SK-N-SH (cell line): Measurements from ENCODE around the gene EPHB4. TPM values are rescaled to one million over a fixed set of nuclear protein-coding genes. Genes with fewer than 3 reads are reported as not detected.

Source experiments
- CTCF ChIA-PET: fragments of 300-600, 350-600 bp; formaldehyde crosslinking; extraction: SDS; loops from one replicate; lab custom pipeline; 2021; lab: Yijun Ruan, JAX
- POLR2A ChIA-PET: fragments of 350-600 bp; sonication (Branson Sonifier 250); formaldehyde crosslinking; extraction: SDS; loops from one replicate; lab custom pipeline; 2020; ENCODE audit warnings: antibody characterized with exemption, inconsistent platforms; lab: Yijun Ruan, JAX
- DNase-seq: peaks from one replicate; pipeline ENCODE4 v3.0.0; 2012
- H2AFZ ChIP-seq: fragments of 200-600 bp; sonication (generic); 2 replicates; pipeline ENCODE4 v1.8.1; 2016; ENCODE audit warnings: antibody characterized with exemption, mild to moderate bottlenecking, low read depth
- H3F3A ChIP-seq: fragments of 200-600 bp; sonication (generic); replicated peaks from 2 replicates; pipeline ENCODE3; 2016; ENCODE audit warnings: antibody characterized with exemption, mild to moderate bottlenecking; ENCODE audit not compliant: insufficient read depth
- H3K27ac ChIP-seq, 2 experiments: fragments of 200-500 bp in 1 of 2; fragments of 200-600 bp in 1 of 2; sonication (Bioruptor generic) in 1 of 2; sonication (generic), shearing (Covaris generic) in 1 of 2; 2 replicates each; pipeline versions ENCODE4 v1.5.1 to v1.6.1; 2014 to 2016; ENCODE audit warnings: low read depth in 2 of 2, inconsistent platforms in 1 of 2, low read length in 1 of 2, mild to moderate bottlenecking in 1 of 2, mixed read lengths in 1 of 2
- H3K27me3 ChIP-seq: fragments of 200-600 bp; sonication (generic), shearing (Covaris generic); 2 replicates; pipeline ENCODE4 v1.6.1; 2016; ENCODE audit warnings: mixed run types; ENCODE audit not compliant: insufficient read depth
- H3K36me3 ChIP-seq, 2 experiments: fragments of 200-500 bp in 1 of 2; fragments of 200-600 bp in 1 of 2; sonication (Bioruptor generic) in 1 of 2; sonication (generic) in 1 of 2; replicated peaks in 1 of 2; 2 replicates each; pipeline versions ENCODE3 to v1.5.1; 2014 to 2016; ENCODE audit warnings: low read length in 1 of 2, mild to moderate bottlenecking in 1 of 2; ENCODE audit not compliant: insufficient read depth in 2 of 2, control insufficient read depth in 1 of 2
- H3K4me1 ChIP-seq, 2 experiments: fragments of 200-500 bp in 1 of 2; fragments of 200-600 bp in 1 of 2; sonication (Bioruptor generic) in 1 of 2; sonication (generic), shearing (Covaris generic) in 1 of 2; 2 replicates each; pipeline versions ENCODE4 v1.5.1 to v1.6.1; 2014 to 2016; ENCODE audit warnings: low read depth in 1 of 2, low read length in 1 of 2, mixed run types in 1 of 2; ENCODE audit not compliant: insufficient read depth in 2 of 2, control insufficient read depth in 1 of 2
- H3K4me2 ChIP-seq: fragments of 200-600 bp; sonication (generic), shearing (Covaris generic); 2 replicates; pipeline ENCODE4 v1.6.1; 2017; ENCODE audit warnings: mixed run types
- H3K4me3 ChIP-seq, 2 experiments: fragments of 200-500 bp in 1 of 2; fragments of 200-600 bp in 1 of 2; sonication (Bioruptor generic) in 1 of 2; sonication (generic), shearing (Covaris generic) in 1 of 2; 2 replicates each; pipeline versions ENCODE4 v1.5.1 to v1.8.1; 2014 to 2016; ENCODE audit warnings: low read depth in 2 of 2, inconsistent platforms in 1 of 2, low read length in 1 of 2, mild to moderate bottlenecking in 1 of 2, mixed read lengths in 1 of 2, moderate library complexity in 1 of 2
- H3K79me2 ChIP-seq: fragments of 200-600 bp; sonication (generic); 2 replicates; pipeline ENCODE4 v1.8.1; 2017; ENCODE audit warnings: mild to moderate bottlenecking; ENCODE audit not compliant: insufficient read depth
- H3K9ac ChIP-seq: fragments of 200-600 bp; sonication (generic); 2 replicates; pipeline ENCODE4 v1.6.1; 2017; ENCODE audit warnings: mixed run types
- H3K9me2 ChIP-seq: fragments of 200-600 bp; sonication (generic); 2 replicates; pipeline ENCODE4 v1.6.1; 2017; ENCODE audit warnings: mixed run types
- H3K9me3 ChIP-seq: fragments of 200-600 bp; sonication (generic); 2 replicates; pipeline ENCODE4 v1.6.1; 2017; ENCODE audit warnings: mixed run types, mild to moderate bottlenecking, moderate library complexity
- H4K20me1 ChIP-seq: fragments of 200-600 bp; sonication (generic); 2 replicates; pipeline ENCODE4 v1.6.1; 2017; ENCODE audit warnings: mild to moderate bottlenecking, mixed run types; ENCODE audit not compliant: insufficient read depth
- ELF1 ChIP-seq: IDR thresholded peaks from 2 replicates; pipeline ENCODE4 v1.4.0; 2012
- FOXJ3 ChIP-seq: sonication (generic); formaldehyde crosslinking; IDR thresholded peaks from 2 replicates; pipeline ENCODE4 v1.5.1; 2020; ENCODE audit warnings: mild to moderate bottlenecking, missing genetic modification reagents
- FOXM1 ChIP-seq: IDR thresholded peaks from 2 replicates; pipeline ENCODE4 v1.4.0; 2012; ENCODE audit warnings: low read depth, mild to moderate bottlenecking
- MEF2A ChIP-seq: IDR thresholded peaks from 2 replicates; pipeline ENCODE4 v1.4.0; 2012; ENCODE audit warnings: low read depth, borderline replicate concordance
- MXI1 ChIP-seq: IDR thresholded peaks from 2 replicates; pipeline ENCODE4 v1.6.1; 2012; ENCODE audit warnings: mild to moderate bottlenecking, low read depth, low read length, improper control_type of control experiment
- NFIC ChIP-seq: IDR thresholded peaks from 2 replicates; pipeline ENCODE4 v1.4.0; 2012; ENCODE audit warnings: borderline replicate concordance
- NRF1 ChIP-seq: IDR thresholded peaks from 2 replicates; pipeline ENCODE4 v1.6.1; 2012; ENCODE audit warnings: low read depth, mild to moderate bottlenecking, low read length
- RFX5 ChIP-seq: IDR thresholded peaks from 2 replicates; pipeline ENCODE4 v1.6.1; 2012; ENCODE audit warnings: mild to moderate bottlenecking, improper control_type of control experiment, low read length
- TEAD4 ChIP-seq: IDR thresholded peaks from 2 replicates; pipeline ENCODE4 v1.4.0; 2012; ENCODE audit warnings: mild to moderate bottlenecking, borderline replicate concordance; ENCODE audit not compliant: insufficient read depth
- USF2 ChIP-seq: fragments of 150-350 bp; IDR thresholded peaks from 2 replicates; pipeline ENCODE4 v1.6.1; 2017; ENCODE audit warnings: antibody characterized with exemption, low read length, low read depth, borderline replicate concordance
- YY1 ChIP-seq: IDR thresholded peaks from 2 replicates; pipeline ENCODE4 v1.4.0; 2012; ENCODE audit warnings: low read depth, mild to moderate bottlenecking
- WGBS: methylation state at CpG from one replicate; pipeline ENCODE4 v1.1.6; 2017; ENCODE audit warnings: low lambda C conversion rate; 5-methylcytosine and 5-hydroxymethylcytosine counted together
- polyA plus RNA-seq, 3 experiments: library from polyadenylated mRNA; depleted of rRNA; stranded (reverse); fragments of >200 nt; gene quantifications; 2 replicates each; pipeline ENCODE4 v1.2.3, GENCODE V29; 2012
- TF ChIP-seq, protein P1 (sequence below): fragments of 150-350 bp; IDR thresholded peaks from 2 replicates; pipeline ENCODE4 v1.6.1; 2016; ENCODE audit warnings: mild to moderate bottlenecking, low read depth, low read length
- TF ChIP-seq, protein P2 (sequence below): IDR thresholded peaks from 2 replicates; pipeline ENCODE4 v1.4.0; 2012; ENCODE audit warnings: low read depth, borderline replicate concordance
- TF ChIP-seq, protein P3 (sequence below): IDR thresholded peaks from 2 replicates; pipeline ENCODE4; 2012
- TF ChIP-seq, protein P4 (sequence below): IDR thresholded peaks from 2 replicates; pipeline ENCODE4 v1.4.0; 2012; ENCODE audit warnings: low read depth, borderline replicate concordance

EPHB4 gene
- polyA plus RNA-seq, 1 of the 3 experiments (the other 2 are of a cell fraction): 64.4 TPM

- Histone ChIP-seq H3K27ac (peak overlapping the region; percentile 92 to 95), H2AFZ (peak overlapping the region; percentile 48), H3K9me3 (no peaks in the 10 kb centered on the region), H3K4me2 (peak overlapping the region; percentile 84), H4K20me1 (peaks cover 37% of the 10 kb centered on the region), H3K27me3 (no peaks in the 10 kb centered on the region), H3K9ac (peak overlapping the region; percentile 89), H3F3A (peaks cover 21% of the 10 kb centered on the region), H3K4me1 (peaks cover 13 to 22% of the 10 kb centered on the region in 2 experiments; a peak in 3 of 4 replicates), H3K4me3 (peak overlapping the region; percentile 65 to 93), H3K9me2 (no peaks in the 10 kb centered on the region), H3K79me2 (peaks cover 43% of the 10 kb centered on the region), H3K36me3 (peaks cover 11 to 36% of the 10 kb centered on the region in 2 experiments)
- POLR2A ChIA-PET: interaction anchor here (2.0 to 5.8 kb wide), 2 partner anchors 13 kb away, joined by 7 to 126 read pairs; partner anchors contain the start of gene UFSP1
- WGBS: 41% methylated on average over 8 of the region's 8 CpGs
- peak; percentile 67 for DNase-seq
- TF ChIP-seq, protein P1, sequence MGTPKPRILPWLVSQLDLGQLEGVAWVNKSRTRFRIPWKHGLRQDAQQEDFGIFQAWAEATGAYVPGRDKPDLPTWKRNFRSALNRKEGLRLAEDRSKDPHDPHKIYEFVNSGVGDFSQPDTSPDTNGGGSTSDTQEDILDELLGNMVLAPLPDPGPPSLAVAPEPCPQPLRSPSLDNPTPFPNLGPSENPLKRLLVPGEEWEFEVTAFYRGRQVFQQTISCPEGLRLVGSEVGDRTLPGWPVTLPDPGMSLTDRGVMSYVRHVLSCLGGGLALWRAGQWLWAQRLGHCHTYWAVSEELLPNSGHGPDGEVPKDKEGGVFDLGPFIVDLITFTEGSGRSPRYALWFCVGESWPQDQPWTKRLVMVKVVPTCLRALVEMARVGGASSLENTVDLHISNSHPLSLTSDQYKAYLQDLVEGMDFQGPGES: no peak
- TF ChIP-seq USF2: no peak
- TF ChIP-seq, protein P2, sequence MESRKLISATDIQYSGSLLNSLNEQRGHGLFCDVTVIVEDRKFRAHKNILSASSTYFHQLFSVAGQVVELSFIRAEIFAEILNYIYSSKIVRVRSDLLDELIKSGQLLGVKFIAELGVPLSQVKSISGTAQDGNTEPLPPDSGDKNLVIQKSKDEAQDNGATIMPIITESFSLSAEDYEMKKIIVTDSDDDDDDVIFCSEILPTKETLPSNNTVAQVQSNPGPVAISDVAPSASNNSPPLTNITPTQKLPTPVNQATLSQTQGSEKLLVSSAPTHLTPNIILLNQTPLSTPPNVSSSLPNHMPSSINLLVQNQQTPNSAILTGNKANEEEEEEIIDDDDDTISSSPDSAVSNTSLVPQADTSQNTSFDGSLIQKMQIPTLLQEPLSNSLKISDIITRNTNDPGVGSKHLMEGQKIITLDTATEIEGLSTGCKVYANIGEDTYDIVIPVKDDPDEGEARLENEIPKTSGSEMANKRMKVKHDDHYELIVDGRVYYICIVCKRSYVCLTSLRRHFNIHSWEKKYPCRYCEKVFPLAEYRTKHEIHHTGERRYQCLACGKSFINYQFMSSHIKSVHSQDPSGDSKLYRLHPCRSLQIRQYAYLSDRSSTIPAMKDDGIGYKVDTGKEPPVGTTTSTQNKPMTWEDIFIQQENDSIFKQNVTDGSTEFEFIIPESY: no peak
- no peak for TF ChIP-seq ELF1
- TF ChIP-seq MXI1: no peak
- TF ChIP-seq RFX5: no peak
- TF ChIP-seq, protein P3, sequence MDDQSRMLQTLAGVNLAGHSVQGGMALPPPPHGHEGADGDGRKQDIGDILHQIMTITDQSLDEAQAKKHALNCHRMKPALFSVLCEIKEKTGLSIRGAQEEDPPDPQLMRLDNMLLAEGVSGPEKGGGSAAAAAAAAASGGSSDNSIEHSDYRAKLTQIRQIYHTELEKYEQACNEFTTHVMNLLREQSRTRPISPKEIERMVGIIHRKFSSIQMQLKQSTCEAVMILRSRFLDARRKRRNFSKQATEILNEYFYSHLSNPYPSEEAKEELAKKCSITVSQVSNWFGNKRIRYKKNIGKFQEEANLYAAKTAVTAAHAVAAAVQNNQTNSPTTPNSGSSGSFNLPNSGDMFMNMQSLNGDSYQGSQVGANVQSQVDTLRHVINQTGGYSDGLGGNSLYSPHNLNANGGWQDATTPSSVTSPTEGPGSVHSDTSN: no peak
- CTCF ChIA-PET: interaction anchor here (1.4 to 5.5 kb wide), 3 partner anchors 11 to 75 kb away, joined by 4 to 37 read pairs (median 5); partner anchors contain the start of gene SLC12A9
Observed at GRCh38 chr7:100874300-100874576, 46.9 kb upstream of the EPHB4 start.

DNA sequence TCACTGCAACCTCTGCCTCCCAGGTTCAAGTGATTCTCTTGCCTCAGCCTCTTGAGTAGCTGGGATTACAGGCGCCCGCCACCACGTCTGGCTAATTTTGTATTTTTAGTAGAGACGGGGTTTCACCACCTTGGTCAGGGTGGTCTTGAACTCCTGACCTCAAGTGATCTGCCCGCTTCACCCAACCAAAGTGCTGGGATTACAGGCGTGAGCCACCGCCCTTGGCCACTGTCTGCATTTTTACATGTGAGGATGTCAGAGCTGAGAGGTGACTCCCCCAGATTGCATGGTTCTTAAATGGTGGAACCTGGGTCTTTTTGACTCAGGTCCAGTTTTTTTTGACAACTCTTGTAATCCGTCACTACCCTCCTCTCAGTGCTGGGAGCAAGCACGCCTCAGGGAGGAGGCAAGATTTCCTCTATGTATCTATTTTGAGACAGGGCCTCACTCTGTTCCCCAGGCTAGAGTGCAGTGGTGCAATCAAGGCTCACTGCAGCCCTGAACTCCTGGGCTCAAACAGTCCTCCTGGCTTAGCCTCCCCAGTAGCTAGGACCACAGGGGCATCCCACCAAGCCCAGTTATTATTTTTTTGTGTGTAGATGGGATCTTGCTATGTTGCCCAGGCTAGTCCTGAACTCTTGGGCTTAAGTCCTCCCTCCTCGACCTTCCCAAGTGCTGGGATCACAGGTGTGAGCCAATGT lies 46.4 kb upstream of the EPHB4 start:
- WGBS: 88% methylated on average over 10 of the region's 10 CpGs
- H3K4me1 ChIP-seq: peaks cover 13 to 17% of the 10 kb centered on the region in 2 experiments; a peak in 3 of 4 replicates
- DNase-seq: no peak
- H2AFZ ChIP-seq: peak overlapping the region; percentile 48
- peak overlapping the region; percentile 92 to 95 for H3K27ac ChIP-seq
- peak overlapping the region; percentile 65 to 93 for H3K4me3 ChIP-seq
- H3K27me3 ChIP-seq: no peaks in the 10 kb centered on the region
- POLR2A ChIA-PET: interaction anchor here (2.0 to 5.8 kb wide), 2 partner anchors 12 to 14 kb away, joined by 7 to 126 read pairs; partner anchors contain the start of gene UFSP1
- H3K79me2 ChIP-seq: peaks cover 38% of the 10 kb centered on the region
- H3K9ac ChIP-seq: peak overlapping the region; percentile 89
- CTCF ChIA-PET: interaction anchor here (1.4 to 5.5 kb wide), 3 partner anchors 10 to 74 kb away, joined by 4 to 37 read pairs (median 5); partner anchors contain the start of gene SLC12A9
- H3K9me2 ChIP-seq: no peaks in the 10 kb centered on the region
- peak overlapping the region; percentile 84 for H3K4me2 ChIP-seq
- H3K9me3 ChIP-seq: no peaks in the 10 kb centered on the region
- H4K20me1 ChIP-seq: peaks cover 33% of the 10 kb centered on the region
- peaks cover 8 to 31% of the 10 kb centered on the region in 2 experiments for H3K36me3 ChIP-seq
- H3F3A ChIP-seq: peaks cover 21% of the 10 kb centered on the region
- TF ChIP-seq NFIC (no peak), TEAD4 (no peak), MEF2A (no peak), FOXM1 (no peak), NRF1 (no peak), FOXJ3 (CRISPR knock-in tag) (no peak; the same call in 1 of the 2 replicates), ELF1 (no peak), YY1 (no peak)
- TF ChIP-seq, protein P3: no peak
- TF ChIP-seq, protein P2: no peak
- TF ChIP-seq, protein P4, sequence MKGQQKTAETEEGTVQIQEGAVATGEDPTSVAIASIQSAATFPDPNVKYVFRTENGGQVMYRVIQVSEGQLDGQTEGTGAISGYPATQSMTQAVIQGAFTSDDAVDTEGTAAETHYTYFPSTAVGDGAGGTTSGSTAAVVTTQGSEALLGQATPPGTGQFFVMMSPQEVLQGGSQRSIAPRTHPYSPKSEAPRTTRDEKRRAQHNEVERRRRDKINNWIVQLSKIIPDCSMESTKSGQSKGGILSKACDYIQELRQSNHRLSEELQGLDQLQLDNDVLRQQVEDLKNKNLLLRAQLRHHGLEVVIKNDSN: no peak
